ENCODE data around the gene FAF1.
A peak's percentile ranks its signal among the peaks of the same experiment; 100 is the strongest.
"Not testable (repeated sequence)": the region's sequence is repeated elsewhere in the genome, so short reads cannot be mapped to it uniquely, and the experiment has no call there.

Gene FAF1

GRCh38 chr1:50808296-50808695 lies 151.8 kb downstream of the FAF1 start:
- no peaks in the 10 kb centered on the region for H3K27me3 ChIP-seq (ENCODE audit: low read depth, low read length)
- no peak overlapping the region for H3K27ac ChIP-seq (ENCODE audit: low read length)
- H3K4me1 ChIP-seq (ENCODE audit: control insufficient read depth in 1 of 2, insufficient read depth in 2 of 2, low read length in 2 of 2): no peaks in the 10 kb centered on the region
- H3K9me3 ChIP-seq (ENCODE audit: control insufficient read depth in 1 of 2, low read length in 2 of 2): peaks cover 0 to 16% of the 10 kb centered on the region in 2 donors
- H3K36me3 ChIP-seq (ENCODE audit: control insufficient read depth in 1 of 2, insufficient read depth in 2 of 2, low read length in 2 of 2): no peaks in the 10 kb centered on the region
- no peak overlapping the region for H3K4me3 ChIP-seq (ENCODE audit: low read depth in 1 of 2, low read length in 2 of 2)

GRCh38 chr1:50796272-50796671 lies 163.8 kb downstream of the FAF1 start:
- H3K4me3 ChIP-seq (ENCODE audit: low read depth in 1 of 2, low read length in 2 of 2): no peak overlapping the region
- peaks cover 0 to 9% of the 10 kb centered on the region in 2 donors for H3K4me1 ChIP-seq (ENCODE audit: control insufficient read depth in 1 of 2, insufficient read depth in 2 of 2, low read length in 2 of 2)
- no peaks in the 10 kb centered on the region for H3K36me3 ChIP-seq (ENCODE audit: control insufficient read depth in 1 of 2, insufficient read depth in 2 of 2, low read length in 2 of 2)
- no peak overlapping the region for H3K27ac ChIP-seq (ENCODE audit: low read length)
- H3K9me3 ChIP-seq (ENCODE audit: control insufficient read depth in 1 of 2, low read length in 2 of 2): no peaks in the 10 kb centered on the region
- no peaks in the 10 kb centered on the region for H3K27me3 ChIP-seq (ENCODE audit: low read depth, low read length)

- Histone ChIP-seq H3K27ac (ENCODE audit: low read length) (no peak overlapping the region), H3K36me3 (ENCODE audit: control insufficient read depth in 1 of 2, insufficient read depth in 2 of 2, low read length in 2 of 2) (no peaks in the 10 kb centered on the region), H3K9me3 (ENCODE audit: control insufficient read depth in 1 of 2, low read length in 2 of 2) (no peaks in the 10 kb centered on the region), H3K4me3 (ENCODE audit: low read depth in 1 of 2, low read length in 2 of 2) (no peak overlapping the region), H3K4me1 (ENCODE audit: control insufficient read depth in 1 of 2, insufficient read depth in 2 of 2, low read length in 2 of 2) (peaks cover 0 to 6% of the 10 kb centered on the region in 2 donors), H3K27me3 (ENCODE audit: low read depth, low read length) (no peaks in the 10 kb centered on the region)
Measured at GRCh38 chr1:50793521-50793920, 166.5 kb downstream of the FAF1 start.

- Histone ChIP-seq H3K27me3 (ENCODE audit: low read depth, low read length) (no peaks in the 10 kb centered on the region), H3K27ac (ENCODE audit: low read length) (no peak overlapping the region), H3K36me3 (ENCODE audit: control insufficient read depth in 1 of 2, insufficient read depth in 2 of 2, low read length in 2 of 2) (peaks cover 0 to 5% of the 10 kb centered on the region in 2 donors), H3K9me3 (ENCODE audit: control insufficient read depth in 1 of 2, low read length in 2 of 2) (no peaks in the 10 kb centered on the region), H3K4me1 (ENCODE audit: control insufficient read depth in 1 of 2, insufficient read depth in 2 of 2, low read length in 2 of 2) (no peaks in the 10 kb centered on the region), H3K4me3 (ENCODE audit: low read depth in 1 of 2, low read length in 2 of 2) (no peak overlapping the region)
Measured at GRCh38 chr1:50787266-50787665, 172.8 kb downstream of the FAF1 start.

- no peak overlapping the region for H3K27ac ChIP-seq (ENCODE audit: low read length)
- no peaks in the 10 kb centered on the region for H3K27me3 ChIP-seq (ENCODE audit: low read depth, low read length)
- H3K36me3 ChIP-seq (ENCODE audit: control insufficient read depth in 1 of 2, insufficient read depth in 2 of 2, low read length in 2 of 2): peaks cover 11 to 14% of the 10 kb centered on the region in 2 donors
- H3K4me1 ChIP-seq (ENCODE audit: control insufficient read depth in 1 of 2, insufficient read depth in 2 of 2, low read length in 2 of 2): no peaks in the 10 kb centered on the region
- no peaks in the 10 kb centered on the region for H3K9me3 ChIP-seq (ENCODE audit: control insufficient read depth in 1 of 2, low read length in 2 of 2)
- H3K4me3 ChIP-seq (ENCODE audit: low read depth in 1 of 2, low read length in 2 of 2): peak overlapping the region in 1 of 2 donors; percentile 23
Measured at GRCh38 chr1:50783286-50783685, 176.8 kb downstream of the FAF1 start.

DNA sequence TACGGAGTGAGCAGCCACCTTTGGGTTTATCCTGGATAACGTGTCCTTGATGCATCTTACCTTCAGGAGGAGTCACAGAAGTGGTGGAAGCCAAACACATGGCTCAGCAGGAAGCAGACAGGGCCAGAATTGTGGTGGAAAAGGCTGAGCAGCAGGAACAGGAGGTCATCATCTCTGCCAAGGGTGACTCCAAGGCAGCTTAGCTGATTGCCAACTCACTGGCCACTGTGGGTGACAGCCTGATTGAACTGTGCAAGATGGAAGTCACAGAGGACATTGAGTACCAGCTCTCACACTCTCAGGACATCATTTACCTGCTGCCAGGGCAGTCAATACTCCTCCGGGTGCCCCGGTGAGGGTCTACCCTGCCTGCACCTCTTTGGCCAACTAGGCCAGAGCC lies 179.3 kb downstream of the FAF1 start:
- no peaks in the 10 kb centered on the region for H3K9me3 ChIP-seq (ENCODE audit: control insufficient read depth in 1 of 2, low read length in 2 of 2)
- H3K36me3 ChIP-seq (ENCODE audit: control insufficient read depth in 1 of 2, insufficient read depth in 2 of 2, low read length in 2 of 2): peaks cover 8 to 11% of the 10 kb centered on the region in 2 donors
- H3K27ac ChIP-seq (ENCODE audit: low read length): no peak overlapping the region
- H3K27me3 ChIP-seq (ENCODE audit: low read depth, low read length): no peaks in the 10 kb centered on the region
- no peaks in the 10 kb centered on the region for H3K4me1 ChIP-seq (ENCODE audit: control insufficient read depth in 1 of 2, insufficient read depth in 2 of 2, low read length in 2 of 2)
- no peak overlapping the region for H3K4me3 ChIP-seq (ENCODE audit: low read depth in 1 of 2, low read length in 2 of 2)

DNA sequence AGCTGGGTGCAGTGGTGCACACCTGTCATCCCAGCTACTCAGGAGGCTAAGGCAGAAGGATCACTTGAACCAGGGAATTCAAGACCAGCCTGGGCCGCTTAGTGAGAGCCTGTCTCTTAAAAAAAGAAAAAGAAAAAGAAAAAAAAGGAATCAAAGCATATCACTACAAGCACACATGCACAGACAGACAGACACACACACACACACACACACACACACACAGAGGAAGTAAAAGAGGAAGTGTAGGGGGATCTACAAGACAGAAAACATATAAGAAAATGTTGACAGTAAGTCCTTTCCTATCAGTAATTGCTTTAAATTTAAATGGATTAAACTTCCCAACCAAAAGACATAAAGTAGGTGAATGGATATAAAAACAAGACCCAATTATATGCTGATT lies 180.3 kb downstream of the FAF1 start:
- Histone ChIP-seq H3K27me3 (ENCODE audit: low read depth, low read length) (no peaks in the 10 kb centered on the region), H3K36me3 (ENCODE audit: control insufficient read depth in 1 of 2, insufficient read depth in 2 of 2, low read length in 2 of 2) (peaks cover 8 to 11% of the 10 kb centered on the region in 2 donors), H3K9me3 (ENCODE audit: control insufficient read depth in 1 of 2, low read length in 2 of 2) (no peaks in the 10 kb centered on the region), H3K4me1 (ENCODE audit: control insufficient read depth in 1 of 2, insufficient read depth in 2 of 2, low read length in 2 of 2) (no peaks in the 10 kb centered on the region), H3K4me3 (ENCODE audit: low read depth in 1 of 2, low read length in 2 of 2) (no peak overlapping the region), H3K27ac (ENCODE audit: low read length) (no peak overlapping the region)

- H3K36me3 ChIP-seq (ENCODE audit: control insufficient read depth in 1 of 2, insufficient read depth in 2 of 2, low read length in 2 of 2): peaks cover 7 to 11% of the 10 kb centered on the region in 2 donors
- H3K27ac ChIP-seq (ENCODE audit: low read length): no peak overlapping the region
- no peak overlapping the region for H3K4me3 ChIP-seq (ENCODE audit: low read depth in 1 of 2, low read length in 2 of 2)
- H3K27me3 ChIP-seq (ENCODE audit: low read depth, low read length): no peaks in the 10 kb centered on the region
- no peaks in the 10 kb centered on the region for H3K9me3 ChIP-seq (ENCODE audit: control insufficient read depth in 1 of 2, low read length in 2 of 2)
- no peaks in the 10 kb centered on the region for H3K4me1 ChIP-seq (ENCODE audit: control insufficient read depth in 1 of 2, insufficient read depth in 2 of 2, low read length in 2 of 2)
Measured at GRCh38 chr1:50775740-50776139, 184.3 kb downstream of the FAF1 start.

GRCh38 chr1:50774759-50775351 lies 185.2 kb downstream of the FAF1 start:
- Histone ChIP-seq H3K4me3 (ENCODE audit: low read depth in 1 of 2, low read length in 2 of 2) (no peak overlapping the region), H3K27ac (ENCODE audit: low read length) (no peak overlapping the region), H3K27me3 (ENCODE audit: low read depth, low read length) (no peaks in the 10 kb centered on the region), H3K36me3 (ENCODE audit: control insufficient read depth in 1 of 2, insufficient read depth in 2 of 2, low read length in 2 of 2) (peaks cover 0 to 3% of the 10 kb centered on the region in 2 donors), H3K9me3 (ENCODE audit: control insufficient read depth in 1 of 2, low read length in 2 of 2) (no peaks in the 10 kb centered on the region), H3K4me1 (ENCODE audit: control insufficient read depth in 1 of 2, insufficient read depth in 2 of 2, low read length in 2 of 2) (no peaks in the 10 kb centered on the region)

DNA sequence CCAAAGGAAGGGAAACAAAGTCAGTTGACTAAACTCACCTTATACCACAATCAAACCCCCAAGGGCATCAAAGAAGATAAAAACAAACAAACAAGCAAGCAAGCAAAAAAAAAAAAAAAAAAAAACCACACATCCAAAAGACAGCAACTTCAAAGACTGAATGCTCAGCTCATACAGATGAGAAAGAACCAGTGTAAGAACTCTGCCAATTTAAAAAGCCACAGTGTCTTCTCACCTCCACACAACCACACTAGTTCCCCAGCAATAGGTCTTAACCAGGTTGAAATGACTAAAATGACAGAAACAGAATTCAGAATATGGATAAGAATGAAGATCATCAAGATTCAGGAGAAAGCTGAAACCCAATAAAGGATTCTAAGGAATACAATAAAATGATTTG lies 193.4 kb downstream of the FAF1 start:
- Histone ChIP-seq H3K4me1 (ENCODE audit: control insufficient read depth in 1 of 2, insufficient read depth in 2 of 2, low read length in 2 of 2) (no peaks in the 10 kb centered on the region), H3K27ac (ENCODE audit: low read length) (no peak overlapping the region), H3K27me3 (ENCODE audit: low read depth, low read length) (no peaks in the 10 kb centered on the region), H3K9me3 (ENCODE audit: control insufficient read depth in 1 of 2, low read length in 2 of 2) (no peaks in the 10 kb centered on the region), H3K4me3 (ENCODE audit: low read depth in 1 of 2, low read length in 2 of 2) (no peak overlapping the region), H3K36me3 (ENCODE audit: control insufficient read depth in 1 of 2, insufficient read depth in 2 of 2, low read length in 2 of 2) (no peaks in the 10 kb centered on the region)

DNA sequence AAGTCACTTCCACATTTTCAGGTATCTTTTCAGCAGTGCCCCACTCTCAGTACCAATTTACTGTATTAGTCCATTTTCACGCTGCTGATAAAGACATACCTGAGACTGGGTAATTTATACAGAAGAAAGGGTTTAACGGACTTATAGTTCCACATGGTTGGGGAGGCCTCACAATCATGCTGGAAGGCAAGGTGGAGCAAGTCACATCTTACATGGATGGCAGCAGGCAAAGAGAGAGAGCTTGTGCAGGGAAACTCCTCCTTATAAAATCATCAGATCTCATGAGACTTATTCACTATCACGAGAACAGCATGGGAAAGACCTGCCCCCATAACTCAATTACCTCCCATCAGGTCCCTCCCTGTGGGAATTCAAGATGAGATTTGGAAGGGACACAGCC lies 203.5 kb downstream of the FAF1 start:
- not testable (repeated sequence) for H3K36me3 ChIP-seq (ENCODE audit: control insufficient read depth in 1 of 2, insufficient read depth in 2 of 2, low read length in 2 of 2); H3K9me3 ChIP-seq (ENCODE audit: control insufficient read depth in 1 of 2, low read length in 2 of 2); H3K4me1 ChIP-seq (ENCODE audit: control insufficient read depth in 1 of 2, insufficient read depth in 2 of 2, low read length in 2 of 2); H3K27ac ChIP-seq (ENCODE audit: low read length); H3K27me3 ChIP-seq (ENCODE audit: low read depth, low read length); H3K4me3 ChIP-seq (ENCODE audit: low read depth in 1 of 2, low read length in 2 of 2)

DNA sequence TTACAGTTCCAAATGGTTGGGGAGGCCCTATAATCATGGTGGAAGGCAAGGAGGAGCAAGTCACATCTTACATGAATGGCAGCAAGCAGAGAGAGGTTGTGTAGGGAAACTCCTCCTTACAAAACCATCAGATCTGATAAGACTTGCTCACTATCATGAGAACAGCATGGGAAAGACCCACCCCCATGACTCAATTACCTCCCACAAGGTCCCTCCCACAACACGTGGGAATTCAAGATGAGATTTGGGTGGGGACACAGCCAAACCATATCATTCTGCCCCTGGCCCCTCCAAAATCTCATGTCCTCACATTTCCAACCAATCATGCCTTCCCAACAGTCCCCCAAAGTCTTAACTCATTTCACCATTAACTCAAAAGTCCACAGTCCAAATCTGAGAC lies 205.3 kb downstream of the FAF1 start:
- H3K9me3 ChIP-seq (ENCODE audit: control insufficient read depth in 1 of 2, low read length in 2 of 2); H3K36me3 ChIP-seq (ENCODE audit: control insufficient read depth in 1 of 2, insufficient read depth in 2 of 2, low read length in 2 of 2); H3K27me3 ChIP-seq (ENCODE audit: low read depth, low read length); H3K27ac ChIP-seq (ENCODE audit: low read length); H3K4me3 ChIP-seq (ENCODE audit: low read depth in 1 of 2, low read length in 2 of 2); H3K4me1 ChIP-seq (ENCODE audit: control insufficient read depth in 1 of 2, insufficient read depth in 2 of 2, low read length in 2 of 2): not testable (repeated sequence)
